HG03520 (cell line): ENCODE results near the gene TNNC1.

Experiments used
- ATAC-seq: cut with Tn5 transposase; IDR thresholded peaks from one replicate; pipeline ENCODE4 v1.9.1; 2021; ENCODE audit warnings: mild to moderate bottlenecking, moderate library complexity; ENCODE audit not compliant: unreplicated experiment

TNNC1 gene

DNA sequence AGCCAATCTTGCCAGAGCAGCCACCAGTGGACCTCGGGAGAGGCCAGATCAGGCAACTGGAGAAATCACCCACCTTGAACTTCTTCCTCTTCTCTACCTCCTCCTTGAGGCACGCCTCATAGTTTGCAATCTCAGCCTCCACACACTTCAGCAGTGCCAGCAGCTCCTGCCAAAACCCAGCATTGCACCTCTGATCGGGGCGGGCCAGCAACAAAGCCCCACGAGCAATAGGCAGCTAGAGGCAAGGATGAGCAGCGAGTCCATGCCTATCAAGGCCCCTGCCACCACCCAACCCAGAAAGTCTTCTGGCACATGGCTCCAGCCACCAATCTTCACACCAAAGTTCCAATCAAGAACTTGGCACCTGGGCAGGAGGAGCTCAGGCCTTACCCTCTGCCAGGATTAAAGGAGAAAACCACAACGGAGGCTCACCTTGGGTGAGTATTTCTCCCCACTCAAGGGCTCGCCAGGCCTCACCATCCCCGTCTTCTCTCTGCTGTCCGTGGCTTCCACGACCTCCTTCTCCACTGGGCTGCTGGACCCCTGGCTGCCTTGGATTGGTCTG lies 51.1 kb downstream of the TNNC1 start:
- no peak for ATAC-seq

DNA sequence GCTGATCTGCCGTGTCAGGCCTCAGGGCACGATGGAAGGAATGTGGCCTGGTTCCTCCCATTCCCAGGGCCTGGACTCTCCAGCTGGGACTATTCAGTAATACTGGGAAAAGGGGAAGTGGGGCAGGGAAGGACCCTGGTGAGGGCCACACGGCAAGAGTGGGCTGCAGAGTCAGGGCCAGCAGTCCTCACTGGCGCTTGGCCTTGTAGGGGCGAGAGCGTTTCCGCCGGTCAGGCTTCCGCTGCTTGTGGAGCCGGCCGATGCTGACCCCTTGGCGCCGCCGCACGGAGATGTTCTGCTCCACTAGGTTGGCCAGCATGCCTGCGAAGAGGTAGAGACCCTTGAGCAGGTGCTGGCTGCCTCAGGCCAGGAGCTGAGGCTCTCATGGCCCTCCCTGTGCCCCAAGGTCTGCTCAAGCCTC lies 51.7 kb downstream of the TNNC1 start:
- ATAC-seq, result no peak

DNA sequence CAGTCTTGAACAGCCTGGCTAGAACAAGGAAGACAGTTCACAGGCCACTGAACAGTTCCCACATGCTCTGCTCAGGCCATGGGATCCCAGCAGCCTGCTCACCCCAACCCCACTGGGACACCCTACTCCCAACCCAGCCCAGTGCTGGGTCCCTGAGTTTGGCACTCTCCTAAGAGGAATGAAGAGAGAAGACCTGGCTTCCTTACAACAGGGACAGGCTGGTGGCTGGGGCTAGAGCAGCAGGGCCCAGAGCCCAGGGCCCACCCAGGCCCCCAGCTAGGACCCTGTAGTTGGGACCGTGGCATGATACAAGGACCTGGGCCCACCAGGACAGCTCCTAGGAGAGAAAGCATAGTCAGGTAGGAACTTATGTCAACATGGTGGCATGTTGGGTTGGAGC lies 52.3 kb downstream of the TNNC1 start:
- no peak for ATAC-seq
